Liver (tissue), 3 donors: ENCODE measurements around the gene FADD.

Source experiments
- ATF3 ChIP-seq: IDR thresholded peaks from 2 replicates; pipeline ENCODE4 v1.6.1; 2016; ENCODE audit warnings: antibody characterized with exemption
- CTCF ChIP-seq: fragments of 150-350 bp; IDR thresholded peaks from 2 replicates; pipeline ENCODE4 v1.5.1; 2017; ENCODE audit warnings: improper control_type of control experiment, low read depth, low read length; ENCODE audit not compliant: missing input control
- HNF4A ChIP-seq, 2 donors: conservative IDR thresholded peaks; 2 replicates each; pipeline ENCODE4 v1.6.1; 2016; ENCODE audit warnings: antibody characterized with exemption in 2 of 2, mild to moderate bottlenecking in 2 of 2
- MAX ChIP-seq: IDR thresholded peaks from 2 replicates; pipeline ENCODE4 v1.6.1; 2016; ENCODE audit warnings: antibody characterized with exemption
- NR2F2 ChIP-seq: IDR thresholded peaks from 2 replicates; pipeline ENCODE4 v1.6.1; 2016; ENCODE audit warnings: antibody characterized with exemption
- RAD21 ChIP-seq, 2 donors: IDR thresholded peaks; 2 replicates each; pipeline ENCODE4 v1.6.1; 2016; ENCODE audit warnings: antibody characterized with exemption in 2 of 2, mild to moderate bottlenecking in 2 of 2
- REST ChIP-seq: IDR thresholded peaks from 2 replicates; pipeline ENCODE4 v1.6.1; 2016; ENCODE audit warnings: antibody characterized with exemption, mild to moderate bottlenecking
- SP1 ChIP-seq: IDR thresholded peaks from 2 replicates; pipeline ENCODE4 v1.6.1; 2018; ENCODE audit warnings: antibody characterized with exemption, mild to moderate bottlenecking
- YY1 ChIP-seq: IDR thresholded peaks from 2 replicates; pipeline ENCODE4 v1.6.1; 2016; ENCODE audit warnings: antibody characterized with exemption, mild to moderate bottlenecking
- ZBTB33 ChIP-seq: IDR thresholded peaks from 2 replicates; pipeline ENCODE4 v1.6.1; 2016; ENCODE audit warnings: antibody characterized with exemption
- donor health status: healthy.
- donor health status: healthy.

GRCh38 chr11:70167723-70168404 is 35.2 kb upstream of the FADD start:
- TF ChIP-seq CTCF (no peak), REST (no peak), RAD21 (IDR thresholded peaks at IDR 0.05) (no peak), YY1 (no peak), ATF3 (no peak), HNF4A (conservative IDR thresholded peaks at IDR 0.05) (no peak), NR2F2 (no peak), SP1 (no peak), MAX (no peak), ZBTB33 (no peak)
